Adrenal gland (tissue), 12 donors: Measurements from ENCODE around the gene OPN1MW3. TPM values are rescaled to one million over a fixed set of nuclear protein-coding genes. Genes with fewer than 3 reads are reported as not detected.

ENCODE experiments used
- DNase-seq, 7 donors: peaks; one replicate each; pipeline ENCODE4 v3.0.0-alpha.2; 2019 to 2020
- H3K27ac ChIP-seq, 5 donors: fragments of 200-600 bp; sonication (generic) in 4 of 5; 1 replicate in 3 of 5; 2 replicates in 2 of 5; pipeline versions ENCODE4 v1.5.1 to v1.8.0; 2016 to 2020; ENCODE audit warnings: mild to moderate bottlenecking in 1 of 5
- H3K27me3 ChIP-seq: fragments of 200-600 bp; 2 replicates; pipeline ENCODE4 v1.8.0; 2021
- H3K36me3 ChIP-seq, 2 donors: fragments of 200-600 bp; replicated peaks in 1 of 2; 1 replicate in 1 of 2; 2 replicates in 1 of 2; pipeline versions ENCODE4 v1.5.1 to v1.8.0; 2018 to 2022
- H3K4me1 ChIP-seq, 2 donors: fragments of 200-600 bp; replicated peaks in 1 of 2; 1 replicate in 1 of 2; 2 replicates in 1 of 2; pipeline versions ENCODE4 v1.5.1 to v1.8.0; 2018 to 2021
- H3K4me3 ChIP-seq, 4 donors: fragments of 200-600 bp; sonication (generic) in 3 of 4; one replicate each; pipeline ENCODE4 v1.5.1; 2016 to 2018
- H3K9me3 ChIP-seq, 3 donors: fragments of 200-600 bp; sonication (generic) in 1 of 3; replicated peaks in 1 of 3; 1 replicate in 2 of 3; 2 replicates in 1 of 3; pipeline versions ENCODE4 v1.5.1 to v1.8.0; 2016 to 2021
- POLR2A ChIP-seq, 2 donors: fragments of 450-650 bp; IDR thresholded peaks; one replicate each; pipeline ENCODE4 v1.6.1; 2017; ENCODE audit warnings: antibody characterized with exemption in 2 of 2, mild to moderate bottlenecking in 2 of 2, moderate library complexity in 1 of 2
- WGBS, 4 donors: extraction: QIAGEN DNeasy Blood & Tissue Kit in 2 of 4; methylation state at CpG; one replicate each; pipeline versions ENCODE4 v1.1.5 to v1.1.7; 2013 to 2017; 5-methylcytosine and 5-hydroxymethylcytosine counted together
- intact Hi-C, 2 donors: fragments of 100-400 bp; cut with DNase I; formaldehyde crosslinking; loops; one replicate each; pipeline versions ENCODE4 v1.14.1 to v1.15.0; 2022 to 2023
- polyA plus RNA-seq, 3 donors: library from polyadenylated mRNA; stranded (reverse); fragments of 200-250 nt in 2 of 3; fragments of 350-450 nt in 1 of 3; fragmentation: Illumina TruSeq in 1 of 3; extraction: RNeasy Lipid Tissue Mini Kit (QIAGEN cat#74804) in 1 of 3; gene quantifications; one replicate each; pipeline ENCODE4 v1.2.3, GENCODE V29; 2013 to 2014
- total RNA-seq, 9 donors: library from RNA; depleted of rRNA in 4 of 9; stranded (reverse); fragments of >200 nt in 4 of 9; fragments of 120-200 nt in 1 of 9; fragmentation: NEBNext Ultra II Directional in 1 of 9; extraction: Animal tissue kit (Norgen Biotek cat#: 25700) in 1 of 9; gene quantifications; one replicate each; pipeline versions ENCODE4 v1.1.0 to v1.2.4, GENCODE V29; 2013 to 2023
- TF ChIP-seq, protein P1 (sequence below), 6 experiments: fragments of 450-650 bp in 4 of 6; fragments of 200-600 bp in 2 of 6; sonication (generic) in 1 of 6; IDR thresholded peaks; 1 replicate in 5 of 6; 2 replicates in 1 of 6; pipeline versions ENCODE4 v1.5.1 to v1.8.0; 2016 to 2021; ENCODE audit warnings: antibody characterized with exemption in 6 of 6, mild to moderate bottlenecking in 2 of 6, moderate library complexity in 1 of 6
- donor health status: healthy with polysubstance abuse.
- donor health status: Bipolar disorder and iron deficiency.
- donor health status: DM: yes; HTN: yes; CAD: no.
- donor health status: DM: no; HTN: no; CAD: no.
- donor health status: DM: no; HTN: no; CAD: no.
- donor health status: DM: yes; HTN: yes; CAD: no.

The OPN1MW3 gene
- total and polyA plus RNA-seq, 12 donors, result not detected

DNA sequence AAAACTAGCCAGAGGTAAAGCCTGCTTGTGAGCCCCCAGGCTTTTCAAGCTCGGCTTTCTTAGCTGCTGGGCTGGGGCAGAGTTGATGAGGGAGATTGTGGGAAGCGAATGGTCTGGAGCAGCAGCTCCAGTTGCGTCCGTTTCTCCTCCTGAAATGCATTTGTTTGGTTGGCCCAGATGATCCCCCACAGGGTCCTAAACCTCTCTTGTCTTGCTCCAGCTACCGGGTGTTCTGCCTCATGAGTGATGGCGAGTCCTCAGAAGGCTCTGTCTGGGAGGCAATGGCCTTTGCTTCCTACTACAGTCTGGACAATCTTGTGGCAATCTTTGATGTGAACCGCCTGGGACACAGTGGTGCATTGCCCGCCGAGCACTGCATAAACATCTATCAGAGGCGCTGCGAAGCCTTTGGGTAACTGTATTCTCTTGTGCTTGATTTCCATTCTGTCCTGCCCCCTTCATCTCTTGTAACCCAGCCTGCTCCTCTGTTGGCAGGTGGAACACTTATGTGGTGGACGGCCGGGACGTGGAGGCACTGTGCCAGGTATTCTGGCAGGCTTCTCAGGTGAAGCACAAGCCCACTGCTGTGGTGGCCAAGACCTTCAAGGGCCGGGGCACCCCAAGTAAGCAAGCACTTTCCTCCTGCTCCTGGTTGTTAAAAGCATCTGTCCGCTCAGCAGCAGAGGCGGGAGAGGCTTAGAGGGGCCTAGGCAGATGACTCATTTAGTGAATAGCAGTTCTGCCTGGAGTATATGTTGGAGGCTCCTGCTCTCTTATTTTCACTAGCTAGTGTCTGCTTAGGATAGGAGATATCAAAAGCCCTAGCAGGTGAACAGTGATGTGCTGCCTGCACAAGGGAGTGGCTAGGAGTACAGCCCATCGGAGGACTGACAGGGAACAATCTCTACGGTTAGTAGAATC is 53.5 kb downstream of the OPN1MW3 start:
- DNase-seq, result no peak
- no peaks in the 10 kb centered on the region for H3K36me3 ChIP-seq
- TF ChIP-seq, protein P1, sequence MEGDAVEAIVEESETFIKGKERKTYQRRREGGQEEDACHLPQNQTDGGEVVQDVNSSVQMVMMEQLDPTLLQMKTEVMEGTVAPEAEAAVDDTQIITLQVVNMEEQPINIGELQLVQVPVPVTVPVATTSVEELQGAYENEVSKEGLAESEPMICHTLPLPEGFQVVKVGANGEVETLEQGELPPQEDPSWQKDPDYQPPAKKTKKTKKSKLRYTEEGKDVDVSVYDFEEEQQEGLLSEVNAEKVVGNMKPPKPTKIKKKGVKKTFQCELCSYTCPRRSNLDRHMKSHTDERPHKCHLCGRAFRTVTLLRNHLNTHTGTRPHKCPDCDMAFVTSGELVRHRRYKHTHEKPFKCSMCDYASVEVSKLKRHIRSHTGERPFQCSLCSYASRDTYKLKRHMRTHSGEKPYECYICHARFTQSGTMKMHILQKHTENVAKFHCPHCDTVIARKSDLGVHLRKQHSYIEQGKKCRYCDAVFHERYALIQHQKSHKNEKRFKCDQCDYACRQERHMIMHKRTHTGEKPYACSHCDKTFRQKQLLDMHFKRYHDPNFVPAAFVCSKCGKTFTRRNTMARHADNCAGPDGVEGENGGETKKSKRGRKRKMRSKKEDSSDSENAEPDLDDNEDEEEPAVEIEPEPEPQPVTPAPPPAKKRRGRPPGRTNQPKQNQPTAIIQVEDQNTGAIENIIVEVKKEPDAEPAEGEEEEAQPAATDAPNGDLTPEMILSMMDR (IDR thresholded peaks at IDR 0.05), result no peak
- no peak for TF ChIP-seq POLR2A (IDR thresholded peaks at IDR 0.05)
- H3K4me3 ChIP-seq, result no peak overlapping the region
- intact Hi-C loops, result no loop called here
- no peaks in the 10 kb centered on the region for H3K4me1 ChIP-seq
- 81 to 92% (median 85%) methylated on average over 6 to 19 of the region's 19 CpGs for WGBS, 4 donors
- H3K9me3 ChIP-seq, result no peaks in the 10 kb centered on the region
- H3K27me3 ChIP-seq, result no peaks in the 10 kb centered on the region
- no peak overlapping the region for H3K27ac ChIP-seq

DNA sequence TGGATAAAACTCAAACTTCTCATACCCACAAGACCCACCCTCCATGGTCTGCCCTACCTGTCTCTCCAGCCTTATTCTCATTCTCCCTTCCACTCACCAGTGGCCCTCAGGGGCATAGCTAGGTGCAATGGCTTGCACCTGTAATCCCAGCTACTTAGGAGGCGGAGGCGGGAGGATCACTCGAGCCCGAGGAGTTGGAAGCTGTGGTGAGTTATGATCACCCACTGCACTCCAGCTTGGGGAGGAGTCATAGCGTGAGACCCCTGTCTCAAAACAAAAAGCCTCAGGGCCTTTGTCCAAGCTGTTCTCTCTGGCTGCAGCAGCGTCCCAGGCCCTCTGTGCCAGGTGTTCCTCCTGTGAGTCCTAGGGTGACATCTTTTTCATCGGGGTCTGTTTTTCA is 54.7 kb downstream of the OPN1MW3 start:
- 82 to 93% (median 91%) methylated on average over 7 of the region's 7 CpGs for WGBS, 4 donors
- H3K4me3 ChIP-seq, result no peak overlapping the region
- DNase-seq, result no peak
- no peaks in the 10 kb centered on the region for H3K27me3 ChIP-seq
- intact Hi-C loops, result no loop called here
- H3K9me3 ChIP-seq, result no peaks in the 10 kb centered on the region
- no peaks in the 10 kb centered on the region for H3K4me1 ChIP-seq
- TF ChIP-seq POLR2A (IDR thresholded peaks at IDR 0.05), result no peak
- TF ChIP-seq, protein P1 (IDR thresholded peaks at IDR 0.05), result no peak
- no peaks in the 10 kb centered on the region for H3K36me3 ChIP-seq
- no peak overlapping the region for H3K27ac ChIP-seq

DNA sequence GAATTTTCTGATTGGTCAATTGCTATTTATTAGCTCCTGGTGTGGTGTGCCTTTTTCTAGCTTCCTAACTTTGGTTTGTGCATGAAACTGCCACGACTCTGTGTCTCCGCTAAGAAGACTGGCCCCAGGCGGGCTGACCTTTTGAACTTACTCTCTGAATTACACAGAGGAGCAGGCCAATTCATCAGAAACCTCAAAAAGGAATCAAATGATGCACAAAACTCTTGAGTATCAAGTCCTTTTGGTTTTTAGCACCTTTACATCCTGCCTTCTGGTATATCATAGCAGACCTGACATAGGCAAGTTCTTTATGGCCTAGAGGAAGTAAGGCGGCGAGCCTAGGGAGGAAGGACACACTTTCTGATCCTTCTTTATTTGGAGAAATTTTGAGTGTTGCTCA is 55.8 kb downstream of the OPN1MW3 start:
- Histone ChIP-seq H3K4me3 (no peak overlapping the region), H3K27ac (no peak overlapping the region), H3K4me1 (no peaks in the 10 kb centered on the region), H3K36me3 (no peaks in the 10 kb centered on the region), H3K9me3 (no peaks in the 10 kb centered on the region), H3K27me3 (no peaks in the 10 kb centered on the region)
- TF ChIP-seq POLR2A (IDR thresholded peaks at IDR 0.05), result no peak
- TF ChIP-seq, protein P1 (IDR thresholded peaks at IDR 0.05), result no peak
- WGBS, 4 donors, result 66 to 86% (median 84%) methylated on average over 5 of the region's 5 CpGs
- DNase-seq, result no peak
- intact Hi-C loops, result no loop called here

DNA sequence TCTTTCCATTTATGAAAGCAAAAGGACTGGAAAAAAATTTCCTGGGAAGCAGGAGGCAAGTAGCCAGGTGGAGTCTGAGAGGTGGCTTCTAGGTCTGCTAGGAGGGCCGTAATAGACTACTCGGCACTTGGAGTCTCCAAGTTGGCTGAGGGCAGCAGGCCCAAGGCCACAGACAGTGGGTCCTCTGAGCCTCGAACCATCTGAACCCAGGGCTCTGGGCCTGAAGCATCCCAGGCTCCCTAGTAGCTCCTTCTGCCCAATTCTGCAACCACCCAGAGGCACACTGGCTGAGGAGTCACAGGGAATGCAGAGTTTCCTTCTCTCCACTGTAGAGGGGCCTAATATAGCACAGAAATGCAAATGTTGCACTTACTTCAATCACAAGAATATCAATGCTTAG is 58.0 kb downstream of the OPN1MW3 start:
- TF ChIP-seq, protein P1 (IDR thresholded peaks at IDR 0.05), result no peak
- no peak for TF ChIP-seq POLR2A (IDR thresholded peaks at IDR 0.05)
- H3K36me3 ChIP-seq, result no peaks in the 10 kb centered on the region
- WGBS, 4 donors, result 79 to 93% (median 89%) methylated on average over 3 of the region's 3 CpGs; no CpG with 5 or more reads in 1 of the 4 donors
- intact Hi-C loops, result no loop called here
- peaks cover 13% of the 10 kb centered on the region for H3K27me3 ChIP-seq
- no peaks in the 10 kb centered on the region for H3K4me1 ChIP-seq
- no peak for DNase-seq
- no peak overlapping the region for H3K4me3 ChIP-seq
- no peaks in the 10 kb centered on the region for H3K9me3 ChIP-seq
- no peak overlapping the region for H3K27ac ChIP-seq
